Germinal center (tissue), 1 donor: ENCODE data around the gene FAM133A.

ENCODE experiments used
- DNase-seq: peaks from one replicate; pipeline ENCODE4 v3.0.0; 2012; ENCODE audit warnings: mixed read lengths, low spot score

The FAM133A gene

GRCh38 chrX:93673869-93674271 is at the start of gene FAM133A:
Gene FAM133A (plus strand): TSS chrX:93674206. CDS start chrX:93709420, 35,214 bp downstream.
- DNase-seq = no peak

- DNase-seq = no peak
These were observed 36.4 kb upstream of the FAM133A start for GRCh38 chrX:93637591-93637990.

DNA sequence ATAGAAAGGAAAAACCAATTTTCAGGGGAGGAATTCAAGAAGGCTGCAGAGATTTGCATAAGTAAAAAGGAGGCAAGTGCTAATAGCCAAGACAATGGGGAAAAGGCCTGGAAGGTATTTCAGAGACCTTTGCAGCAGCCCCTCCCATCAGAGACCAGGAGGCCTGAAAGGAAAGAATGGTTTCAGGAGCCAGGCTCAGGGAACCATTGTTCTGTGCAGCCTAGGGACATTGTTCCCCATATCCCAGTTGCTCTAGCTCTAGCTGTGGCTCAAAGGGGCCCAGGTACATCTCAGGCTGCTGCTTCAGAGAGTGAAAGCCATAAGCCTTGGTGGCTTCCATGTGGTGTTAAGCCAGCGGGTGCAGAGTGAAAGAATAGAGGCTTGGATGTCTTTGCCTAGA is 24.6 kb upstream of the FAM133A start:
- DNase-seq = no peak

DNA sequence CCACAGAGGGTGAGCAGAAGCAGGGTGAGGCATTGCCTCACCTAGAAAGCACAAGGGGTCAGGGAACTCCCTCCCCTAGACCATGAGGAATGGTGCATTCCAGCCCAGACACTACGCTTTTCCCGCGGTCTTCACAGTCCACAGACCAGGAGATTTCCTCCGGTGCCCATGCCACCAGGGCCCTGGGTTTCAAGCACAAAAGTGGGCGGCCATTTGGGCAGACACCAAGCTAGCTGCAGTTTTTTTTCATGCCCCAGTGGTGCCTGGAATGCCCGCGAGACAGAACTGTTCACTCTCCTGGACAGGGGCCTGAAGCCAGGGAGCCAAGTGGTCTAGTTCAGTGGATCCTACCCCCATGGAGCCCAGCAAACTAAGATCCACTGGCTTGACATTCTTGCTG is 13.4 kb upstream of the FAM133A start:
- no peak for DNase-seq

DNA sequence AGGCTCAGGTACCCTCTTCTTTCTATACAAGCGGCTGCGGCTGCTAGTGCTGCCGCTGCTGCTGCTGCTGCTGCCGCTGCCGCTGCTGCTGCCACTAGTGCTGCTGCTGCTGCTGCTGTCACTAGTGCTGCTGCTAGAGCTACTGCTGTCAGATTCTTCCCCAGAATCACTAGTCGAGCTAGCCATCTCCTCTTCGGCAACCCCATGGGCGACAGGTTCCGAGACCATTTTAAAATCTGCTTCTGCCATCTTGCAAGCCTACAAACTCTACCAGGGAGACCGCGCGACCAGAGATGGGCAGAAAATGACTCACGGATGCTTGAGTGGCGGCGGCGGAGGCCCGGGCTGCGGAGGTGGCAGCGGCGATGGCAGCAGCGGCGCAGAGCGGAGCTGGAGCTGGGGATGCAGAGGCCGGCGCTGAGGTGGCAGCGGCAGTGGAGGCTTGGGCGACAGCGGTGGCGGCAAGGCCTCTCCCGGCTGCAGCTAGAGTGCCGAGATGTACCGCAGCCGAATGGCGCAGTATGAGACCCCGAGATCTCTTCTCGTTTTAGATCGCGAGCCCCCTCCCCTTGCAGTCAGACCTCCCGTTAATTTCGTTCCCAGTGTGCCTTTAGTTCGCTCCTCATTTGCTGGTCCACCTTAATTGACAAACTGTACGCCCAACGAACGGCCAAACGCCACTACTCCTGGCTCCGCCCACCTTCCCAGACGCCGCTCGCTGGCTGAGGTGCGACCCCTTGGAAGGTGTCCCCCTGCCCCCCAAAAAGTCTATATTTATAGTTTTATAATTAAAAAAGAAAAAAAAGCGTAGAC is 744 bp upstream of the FAM133A start, which contains the start of gene NAP1L3:
NAP1L3 (minus strand) TSS at position 523 of the 813 bp plus-strand sequence; CDS start at position 249, 274 bp downstream.
- DNase-seq = peak; percentile 1

- DNase-seq = no peak
These were observed 22.0 kb downstream of the FAM133A start for GRCh38 chrX:93695981-93696380.

- no peak for DNase-seq
These were observed 29.7 kb downstream of the FAM133A start for GRCh38 chrX:93703701-93704100.

GRCh38 chrX:93711076-93711475 is 37.1 kb downstream of the FAM133A start:
- no peak for DNase-seq

GRCh38 chrX:93741811-93742210 is 67.8 kb downstream of the FAM133A start:
- DNase-seq = no peak

GRCh38 chrX:93760163-93760562 is 86.2 kb downstream of the FAM133A start:
- no peak for DNase-seq
